HG03095 (cell line): ENCODE data around the gene OR2T33.
"Not testable (repeated sequence)": the region's sequence is repeated elsewhere in the genome, so short reads cannot be mapped to it uniquely, and the experiment has no call there.

Experiments used
- ATAC-seq: cut with Tn5 transposase; IDR thresholded peaks from one replicate; pipeline ENCODE4 v1.9.1; 2021; ENCODE audit warnings: moderate library complexity; ENCODE audit not compliant: unreplicated experiment

The OR2T33 gene

GRCh38 chr1:248277876-248278275 is at the start of gene OR2T33:
Gene OR2T33 (minus strand): TSS chr1:248277976. CDS start chr1:248273814, 4,162 bp downstream.
- ATAC-seq = no peak

- ATAC-seq = no peak
These were observed 46.7 kb upstream of the OR2T33 start, which contains the start of gene OR2M7 for GRCh38 chr1:248324468-248324867. Gene OR2M7 (minus strand): TSS chr1:248324568. CDS start chr1:248324568, 0 bp downstream.

GRCh38 chr1:248316796-248317195 is 39.0 kb upstream of the OR2T33 start:
- ATAC-seq = no peak

- not testable (repeated sequence) for ATAC-seq
These were observed 29.0 kb upstream of the OR2T33 start for GRCh38 chr1:248306740-248307139.

- ATAC-seq = no peak
These were observed 28.3 kb upstream of the OR2T33 start for GRCh38 chr1:248306103-248306502.

GRCh38 chr1:248305672-248306071 is 27.9 kb upstream of the OR2T33 start:
- not testable (repeated sequence) for ATAC-seq

GRCh38 chr1:248303324-248303723 is 25.5 kb upstream of the OR2T33 start, which contains the start of gene OR2T12:
Gene OR2T12 (minus strand): TSS chr1:248303424. CDS start chr1:248295578, 7,846 bp downstream.
- ATAC-seq = no peak

- ATAC-seq = no peak
These were observed 10.6 kb upstream of the OR2T33 start for GRCh38 chr1:248288391-248288790.

- ATAC-seq = not testable (repeated sequence)
These were observed 4.6 kb downstream of the OR2T33 start for GRCh38 chr1:248273225-248273624.

GRCh38 chr1:248268178-248268577 is 9.6 kb downstream of the OR2T33 start:
- ATAC-seq = no peak

GRCh38 chr1:248259309-248259708 is 18.5 kb downstream of the OR2T33 start:
- not testable (repeated sequence) for ATAC-seq

GRCh38 chr1:248243204-248243603 is 34.6 kb downstream of the OR2T33 start:
- peak; percentile 88 for ATAC-seq

- ATAC-seq = no peak
These were observed 38.3 kb downstream of the OR2T33 start for GRCh38 chr1:248239478-248239877.

- no peak for ATAC-seq
These were observed 46.7 kb downstream of the OR2T33 start, which contains the start of gene OR2M4 for GRCh38 chr1:248231117-248231516. Gene OR2M4 (plus strand): TSS chr1:248231417. CDS start chr1:248238929, 7,512 bp downstream.

GRCh38 chr1:248229360-248229908 is 48.3 kb downstream of the OR2T33 start:
- no peak for ATAC-seq

- no peak for ATAC-seq
These were observed 52.2 kb downstream of the OR2T33 start for GRCh38 chr1:248225537-248225936.
